ENCODE results near the gene SLC34A2. TPM values are rescaled to one million over a fixed set of nuclear protein-coding genes. Genes with fewer than 3 reads are reported as not detected.
A peak's percentile ranks its signal among the peaks of the same experiment; 100 is the strongest.

Gene SLC34A2
- total RNA-seq, 2 donors from 2014 or later: 4.2 to 6.4 TPM

DNA sequence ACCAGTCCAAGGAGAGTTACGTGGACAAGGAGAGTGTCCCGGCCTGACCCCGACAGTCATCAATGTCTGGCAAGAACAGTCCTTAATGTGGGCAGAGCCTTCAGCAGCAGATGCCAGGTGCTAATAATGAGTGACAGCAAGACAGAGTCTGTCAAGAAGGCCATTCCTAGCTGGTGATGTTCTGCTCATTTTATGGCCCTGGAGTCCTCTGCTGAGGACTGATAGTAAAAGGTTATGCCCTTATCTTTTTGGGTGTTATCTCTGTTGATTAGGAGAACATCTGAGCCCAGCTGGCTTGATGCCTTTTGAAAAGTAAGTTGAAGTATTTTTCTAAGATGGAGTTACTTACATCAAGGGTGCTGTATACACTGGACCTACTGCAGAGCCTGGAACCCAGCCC, 67.3 kb downstream of the SLC34A2 start:
- Histone ChIP-seq H3K4me3 (ENCODE audit: low read length) (no peak overlapping the region), H3K9ac (ENCODE audit: extremely low read depth, low read length, poor library complexity, severe bottlenecking) (no peak overlapping the region), H3K4me1 (ENCODE audit: control insufficient read depth, insufficient read depth, low read length) (no peaks in the 10 kb centered on the region), H3K27me3 (ENCODE audit: control insufficient read depth, insufficient read depth, low read length, poor library complexity, severe bottlenecking) (peaks cover 7% of the 10 kb centered on the region), H3K9me3 (ENCODE audit: control insufficient read depth, low read length) (peaks cover 13% of the 10 kb centered on the region), H3K27ac (ENCODE audit: low read depth, low read length) (no peak overlapping the region), H3K36me3 (ENCODE audit: control insufficient read depth, insufficient read depth, low read length) (no peaks in the 10 kb centered on the region)
- no peaks in the 10 kb centered on the region for H3K36me3 Mint-ChIP-seq (ENCODE audit: low read depth)
- TF ChIP-seq, protein P1, sequence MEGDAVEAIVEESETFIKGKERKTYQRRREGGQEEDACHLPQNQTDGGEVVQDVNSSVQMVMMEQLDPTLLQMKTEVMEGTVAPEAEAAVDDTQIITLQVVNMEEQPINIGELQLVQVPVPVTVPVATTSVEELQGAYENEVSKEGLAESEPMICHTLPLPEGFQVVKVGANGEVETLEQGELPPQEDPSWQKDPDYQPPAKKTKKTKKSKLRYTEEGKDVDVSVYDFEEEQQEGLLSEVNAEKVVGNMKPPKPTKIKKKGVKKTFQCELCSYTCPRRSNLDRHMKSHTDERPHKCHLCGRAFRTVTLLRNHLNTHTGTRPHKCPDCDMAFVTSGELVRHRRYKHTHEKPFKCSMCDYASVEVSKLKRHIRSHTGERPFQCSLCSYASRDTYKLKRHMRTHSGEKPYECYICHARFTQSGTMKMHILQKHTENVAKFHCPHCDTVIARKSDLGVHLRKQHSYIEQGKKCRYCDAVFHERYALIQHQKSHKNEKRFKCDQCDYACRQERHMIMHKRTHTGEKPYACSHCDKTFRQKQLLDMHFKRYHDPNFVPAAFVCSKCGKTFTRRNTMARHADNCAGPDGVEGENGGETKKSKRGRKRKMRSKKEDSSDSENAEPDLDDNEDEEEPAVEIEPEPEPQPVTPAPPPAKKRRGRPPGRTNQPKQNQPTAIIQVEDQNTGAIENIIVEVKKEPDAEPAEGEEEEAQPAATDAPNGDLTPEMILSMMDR (conservative IDR thresholded peaks at IDR 0.05): no peak
- peaks cover 3% of the 10 kb centered on the region for H3K9me3 Mint-ChIP-seq
- no peak for DNase-seq
- no peak overlapping the region for H3K27ac Mint-ChIP-seq
- peaks cover 9% of the 10 kb centered on the region for H3K4me1 Mint-ChIP-seq
- WGBS, 2 experiments (ENCODE audit: insufficient coverage in 1 of 2, insufficient read length in 1 of 2): 95 to 96% methylated on average over 3 of the region's 3 CpGs
- H3K27me3 Mint-ChIP-seq (ENCODE audit: insufficient read depth): no peaks in the 10 kb centered on the region
- H3K4me3 Mint-ChIP-seq: no peak overlapping the region

- H3K9ac ChIP-seq (ENCODE audit: extremely low read depth, low read length, poor library complexity, severe bottlenecking): no peak overlapping the region
- H3K4me1 ChIP-seq (ENCODE audit: control insufficient read depth, insufficient read depth, low read length): no peaks in the 10 kb centered on the region
- TF ChIP-seq, protein P1 (conservative IDR thresholded peaks at IDR 0.05): peak; percentile 34
- Mint-ChIP-seq H3K27me3 (ENCODE audit: insufficient read depth) (no peaks in the 10 kb centered on the region), H3K27ac (no peak overlapping the region), H3K4me3 (no peak overlapping the region), H3K36me3 (ENCODE audit: low read depth) (no peaks in the 10 kb centered on the region), H3K4me1 (peaks cover 9% of the 10 kb centered on the region), H3K9me3 (peaks cover 3% of the 10 kb centered on the region)
- peaks cover 7% of the 10 kb centered on the region for H3K27me3 ChIP-seq (ENCODE audit: control insufficient read depth, insufficient read depth, low read length, poor library complexity, severe bottlenecking)
- H3K4me3 ChIP-seq (ENCODE audit: low read length): no peak overlapping the region
- no peak overlapping the region for H3K27ac ChIP-seq (ENCODE audit: low read depth, low read length)
- H3K36me3 ChIP-seq (ENCODE audit: control insufficient read depth, insufficient read depth, low read length): no peaks in the 10 kb centered on the region
- 85 to 100% methylated on average over 1 of the region's 1 CpG for WGBS, 2 experiments (ENCODE audit: insufficient coverage in 1 of 2, insufficient read length in 1 of 2)
- H3K9me3 ChIP-seq (ENCODE audit: control insufficient read depth, low read length): peaks cover 13% of the 10 kb centered on the region
- no peak for DNase-seq
Observed at GRCh38 chr4:25723409-25723808, 67.8 kb downstream of the SLC34A2 start.

GRCh38 chr4:25725870-25726269, 70.2 kb downstream of the SLC34A2 start:
- H3K36me3 ChIP-seq (ENCODE audit: control insufficient read depth, insufficient read depth, low read length): no peaks in the 10 kb centered on the region
- H3K4me3 ChIP-seq (ENCODE audit: low read length): no peak overlapping the region
- no peaks in the 10 kb centered on the region for H3K27me3 ChIP-seq (ENCODE audit: control insufficient read depth, insufficient read depth, low read length, poor library complexity, severe bottlenecking)
- peaks cover 13% of the 10 kb centered on the region for H3K9me3 ChIP-seq (ENCODE audit: control insufficient read depth, low read length)
- H3K4me1 ChIP-seq (ENCODE audit: control insufficient read depth, insufficient read depth, low read length): no peaks in the 10 kb centered on the region
- DNase-seq: no peak
- Mint-ChIP-seq H3K36me3 (ENCODE audit: low read depth) (no peaks in the 10 kb centered on the region), H3K27me3 (ENCODE audit: insufficient read depth) (no peaks in the 10 kb centered on the region), H3K4me1 (peaks cover 9% of the 10 kb centered on the region), H3K9me3 (peaks cover 3% of the 10 kb centered on the region), H3K4me3 (no peak overlapping the region), H3K27ac (no peak overlapping the region)
- TF ChIP-seq, protein P1 (conservative IDR thresholded peaks at IDR 0.05): no peak
- no peak overlapping the region for H3K9ac ChIP-seq (ENCODE audit: extremely low read depth, low read length, poor library complexity, severe bottlenecking)
- WGBS, 2 experiments (ENCODE audit: insufficient coverage in 1 of 2, insufficient read length in 1 of 2): 75 to 82% methylated on average over 4 to 7 of the region's 7 CpGs
- no peak overlapping the region for H3K27ac ChIP-seq (ENCODE audit: low read depth, low read length)
